ENCODE data around the gene KCNA5. TPM values are rescaled to one million over a fixed set of nuclear protein-coding genes. Genes with fewer than 3 reads are reported as not detected.
A peak's percentile ranks its signal among the peaks of the same experiment; 100 is the strongest.

Gene KCNA5
- total RNA-seq, 4 donors from 2014 or later, result 0.38 TPM; not detected in 3

DNA sequence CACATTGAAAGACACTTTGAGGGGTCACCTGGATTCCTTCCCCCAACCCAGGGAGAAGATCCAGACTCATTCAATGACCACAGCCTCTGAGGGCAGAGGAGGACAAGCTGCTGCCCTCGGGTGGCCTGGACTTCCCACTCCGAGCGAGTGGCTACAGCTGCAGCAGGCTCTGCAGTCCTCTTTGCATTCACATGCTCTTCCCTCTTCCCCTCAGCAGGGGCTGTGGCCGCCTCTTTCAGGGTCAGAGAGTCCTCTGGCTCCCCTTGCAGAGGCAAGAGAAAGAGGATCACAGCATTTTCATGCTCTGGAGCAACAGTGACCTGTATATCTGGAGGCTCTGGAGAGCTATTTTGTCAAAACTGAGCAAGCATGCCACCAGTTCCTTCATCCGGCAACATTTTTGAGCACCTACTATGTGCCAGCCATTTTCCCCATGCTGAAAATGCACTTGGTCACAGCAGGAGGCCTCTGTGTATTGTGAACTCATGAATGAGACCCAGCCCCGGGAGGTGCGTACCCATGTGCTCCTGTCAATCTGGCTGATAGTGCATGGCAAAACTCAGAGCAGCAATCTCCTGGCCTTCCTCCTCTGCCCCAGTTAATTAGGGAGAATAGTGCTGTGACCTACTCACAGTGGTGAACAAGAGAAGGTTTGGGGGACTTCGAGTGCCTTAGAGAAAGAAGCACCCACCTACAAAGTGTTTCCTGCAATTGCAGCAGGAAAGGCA lies 42.9 kb upstream of the KCNA5 start:
- TF ChIP-seq, protein P1, sequence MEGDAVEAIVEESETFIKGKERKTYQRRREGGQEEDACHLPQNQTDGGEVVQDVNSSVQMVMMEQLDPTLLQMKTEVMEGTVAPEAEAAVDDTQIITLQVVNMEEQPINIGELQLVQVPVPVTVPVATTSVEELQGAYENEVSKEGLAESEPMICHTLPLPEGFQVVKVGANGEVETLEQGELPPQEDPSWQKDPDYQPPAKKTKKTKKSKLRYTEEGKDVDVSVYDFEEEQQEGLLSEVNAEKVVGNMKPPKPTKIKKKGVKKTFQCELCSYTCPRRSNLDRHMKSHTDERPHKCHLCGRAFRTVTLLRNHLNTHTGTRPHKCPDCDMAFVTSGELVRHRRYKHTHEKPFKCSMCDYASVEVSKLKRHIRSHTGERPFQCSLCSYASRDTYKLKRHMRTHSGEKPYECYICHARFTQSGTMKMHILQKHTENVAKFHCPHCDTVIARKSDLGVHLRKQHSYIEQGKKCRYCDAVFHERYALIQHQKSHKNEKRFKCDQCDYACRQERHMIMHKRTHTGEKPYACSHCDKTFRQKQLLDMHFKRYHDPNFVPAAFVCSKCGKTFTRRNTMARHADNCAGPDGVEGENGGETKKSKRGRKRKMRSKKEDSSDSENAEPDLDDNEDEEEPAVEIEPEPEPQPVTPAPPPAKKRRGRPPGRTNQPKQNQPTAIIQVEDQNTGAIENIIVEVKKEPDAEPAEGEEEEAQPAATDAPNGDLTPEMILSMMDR (IDR thresholded peaks at IDR 0.05), result no peak
- TF ChIP-seq POLR2A (IDR thresholded peaks at IDR 0.05), result no peak
- H3K36me3 ChIP-seq, result no peaks in the 10 kb centered on the region
- no peaks in the 10 kb centered on the region for H3K9me3 ChIP-seq

DNA sequence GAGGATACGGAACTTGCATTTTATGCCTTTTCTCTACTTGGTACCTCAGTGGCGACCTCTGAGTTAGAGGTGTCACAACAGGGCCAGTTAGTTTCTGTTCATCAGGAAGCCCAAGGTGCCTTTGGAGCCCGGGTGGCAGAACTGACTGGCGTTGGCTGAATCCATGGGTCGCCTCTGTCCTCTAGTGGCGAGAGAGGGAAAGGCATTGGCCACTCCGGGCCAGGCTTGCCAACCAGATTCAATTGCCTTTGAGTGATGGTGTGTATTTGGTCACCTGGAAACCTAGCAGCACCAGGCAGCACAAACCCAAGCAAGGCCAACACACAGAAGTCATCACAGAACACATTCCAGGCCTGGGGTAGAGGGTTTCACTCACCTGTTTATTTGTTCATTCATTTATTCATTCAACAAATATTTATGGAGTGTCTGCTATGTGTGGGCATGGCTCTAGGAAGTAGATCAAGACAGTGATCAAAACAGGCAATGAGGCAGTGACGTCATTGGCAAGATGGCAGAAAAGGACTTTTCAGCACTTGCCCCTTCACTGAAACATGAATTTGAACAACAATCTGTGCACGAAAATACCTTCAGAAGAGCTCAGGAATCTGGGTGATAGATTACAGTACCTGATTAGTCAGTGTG lies 40.5 kb upstream of the KCNA5 start:
- no peak overlapping the region for H3K27ac ChIP-seq
- H3K4me3 ChIP-seq, result no peak overlapping the region
- no peaks in the 10 kb centered on the region for H3K9me3 ChIP-seq
- no peaks in the 10 kb centered on the region for H3K27me3 ChIP-seq
- no peak for TF ChIP-seq POLR2A (IDR thresholded peaks at IDR 0.05)
- TF ChIP-seq, protein P1 (IDR thresholded peaks at IDR 0.05), result peak; percentile 33 to 90 (median 84)
- H3K4me1 ChIP-seq, result no peaks in the 10 kb centered on the region
- DNase-seq, result peak in 2 of 3 donors; percentile 71 to 74
- no peaks in the 10 kb centered on the region for H3K36me3 ChIP-seq

More for the DNA sequence above, 42.9 kb upstream of the KCNA5 start:
- Histone ChIP-seq H3K4me1 (no peaks in the 10 kb centered on the region), H3K4me3 (no peak overlapping the region), H3K27ac (no peak overlapping the region), H3K27me3 (no peaks in the 10 kb centered on the region)
- no peak for DNase-seq

DNA sequence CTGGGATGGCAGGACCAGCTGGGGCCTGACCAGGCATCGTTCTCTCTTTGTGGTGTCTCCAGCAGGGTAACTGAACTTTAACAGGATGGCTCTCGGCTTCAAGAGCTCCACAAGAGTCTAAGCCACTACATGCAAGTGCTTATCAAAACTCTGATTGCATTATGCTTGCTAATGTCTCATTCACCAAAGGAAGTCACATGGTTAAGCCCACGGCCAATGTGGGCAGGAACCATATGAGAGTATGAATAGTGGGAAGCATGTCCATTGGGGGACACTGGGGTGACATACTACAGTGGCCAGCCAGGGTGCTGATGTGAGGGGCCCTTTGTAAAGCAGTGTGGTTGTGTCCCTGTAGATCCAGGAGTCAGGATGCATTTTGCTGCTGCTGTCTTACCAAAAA lies 35.0 kb upstream of the KCNA5 start:
- H3K4me3 ChIP-seq, result no peak overlapping the region

DNA sequence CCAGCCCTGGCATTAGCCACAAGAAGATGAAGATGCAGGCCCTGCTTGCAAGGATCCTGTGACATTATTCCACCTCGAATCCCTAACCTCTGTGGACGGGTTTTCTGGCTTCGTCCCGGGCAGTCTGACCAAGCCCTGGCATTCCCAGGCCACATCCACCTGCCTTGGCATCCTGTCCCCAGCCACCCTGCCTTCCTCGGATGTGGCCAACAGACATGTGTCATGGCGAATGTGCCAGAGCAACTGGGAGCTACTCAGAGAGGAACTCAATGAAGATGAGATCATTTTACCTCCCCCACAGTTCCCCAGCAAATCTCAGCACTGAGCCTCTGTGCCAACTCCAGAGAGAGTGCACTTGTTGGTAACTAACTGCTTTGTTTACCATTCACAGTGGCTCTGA lies 33.5 kb upstream of the KCNA5 start:
- TF ChIP-seq, protein P1 (IDR thresholded peaks at IDR 0.05), result no peak
- no peak for TF ChIP-seq POLR2A (IDR thresholded peaks at IDR 0.05)
- no peaks in the 10 kb centered on the region for H3K36me3 ChIP-seq
- H3K27me3 ChIP-seq, result no peaks in the 10 kb centered on the region
- no peak for DNase-seq
- no peak overlapping the region for H3K27ac ChIP-seq
- H3K4me3 ChIP-seq, result no peak overlapping the region
- H3K9me3 ChIP-seq, result no peaks in the 10 kb centered on the region
- no peaks in the 10 kb centered on the region for H3K4me1 ChIP-seq

More for the DNA sequence above, 35.0 kb upstream of the KCNA5 start:
- no peak for TF ChIP-seq POLR2A (IDR thresholded peaks at IDR 0.05)
- Histone ChIP-seq H3K27ac (no peak overlapping the region), H3K9me3 (no peaks in the 10 kb centered on the region), H3K4me1 (no peaks in the 10 kb centered on the region), H3K36me3 (no peaks in the 10 kb centered on the region), H3K27me3 (no peaks in the 10 kb centered on the region)
- DNase-seq, result no peak

DNA sequence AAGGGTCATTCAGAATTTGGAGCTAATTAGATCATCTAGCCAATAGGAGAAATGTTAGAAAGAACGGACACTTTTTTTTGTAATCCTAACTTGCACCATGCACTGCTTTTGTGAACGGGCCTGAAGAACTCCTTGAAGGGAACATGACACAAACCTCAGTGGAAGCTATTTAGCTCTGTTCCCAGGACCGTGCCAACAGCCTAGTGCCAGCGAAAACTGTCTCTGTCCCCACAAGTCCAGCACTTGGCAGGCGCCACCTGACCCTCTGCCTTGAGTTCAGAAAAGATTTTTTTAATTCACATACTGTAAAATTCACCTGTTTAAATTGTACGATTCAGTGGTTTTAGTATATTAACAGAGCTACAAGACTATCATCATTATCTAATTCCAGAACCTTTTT lies 31.3 kb upstream of the KCNA5 start:
- Histone ChIP-seq H3K9me3 (no peaks in the 10 kb centered on the region), H3K4me1 (no peaks in the 10 kb centered on the region), H3K36me3 (no peaks in the 10 kb centered on the region), H3K27ac (no peak overlapping the region), H3K4me3 (no peak overlapping the region), H3K27me3 (no peaks in the 10 kb centered on the region)
- TF ChIP-seq, protein P1 (IDR thresholded peaks at IDR 0.05), result no peak
- no peak for TF ChIP-seq POLR2A (IDR thresholded peaks at IDR 0.05)
- DNase-seq, result no peak

DNA sequence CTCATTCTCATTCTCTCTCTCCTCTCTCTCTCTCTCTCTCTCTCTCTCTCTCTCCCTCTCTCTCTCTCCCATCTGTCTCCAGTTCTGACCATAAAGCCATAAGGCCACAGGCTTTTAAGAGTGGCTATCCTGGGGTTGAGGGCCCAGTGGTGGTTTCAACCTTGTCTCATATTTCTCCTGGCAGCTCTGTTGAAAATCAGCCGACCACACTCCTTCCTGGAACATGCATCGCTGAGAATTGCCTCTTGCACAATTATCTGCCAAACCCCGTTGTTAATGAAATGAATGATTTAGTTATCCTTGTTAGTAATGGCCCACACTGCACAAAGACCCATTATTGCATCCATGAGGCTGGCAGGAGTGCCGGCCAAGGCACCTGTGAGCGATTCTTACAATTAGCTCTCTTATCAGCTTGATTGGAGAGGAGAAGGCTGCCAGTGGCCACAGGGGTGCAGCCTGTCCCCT lies 30.4 kb upstream of the KCNA5 start:
- no peaks in the 10 kb centered on the region for H3K4me1 ChIP-seq
- no peaks in the 10 kb centered on the region for H3K27me3 ChIP-seq
- no peak for DNase-seq
- H3K27ac ChIP-seq, result no peak overlapping the region
- no peaks in the 10 kb centered on the region for H3K9me3 ChIP-seq
- no peak overlapping the region for H3K4me3 ChIP-seq
- TF ChIP-seq POLR2A (IDR thresholded peaks at IDR 0.05), result no peak
- H3K36me3 ChIP-seq, result no peaks in the 10 kb centered on the region

All from Peyer's patch (tissue), 4 donors.